ENCODE results near the gene KIAA1586. TPM values are rescaled to one million over a fixed set of nuclear protein-coding genes. Genes with fewer than 3 reads are reported as not detected.

The KIAA1586 gene
- total and polyA plus RNA-seq, 2 of the 13 experiments (the other 11 are each of a cell fraction or from before 2014, with no cell fraction given): 5.5 to 16.9 TPM

GRCh38 chr6:57089687-57090457 is 43.4 kb downstream of the KIAA1586 start, which contains the start of gene ZNF451 (continued):
- TF ChIP-seq ZBTB40 (IDR thresholded peaks at IDR 0.05) (no peak), ZBTB40 (CRISPR knock-in tag; IDR thresholded peaks at IDR 0.05) (peak; percentile 85), ELK4 (CRISPR knock-in tag; IDR thresholded peaks at IDR 0.05; ENCODE audit: borderline replicate concordance) (no peak), RFXAP (CRISPR knock-in tag; IDR thresholded peaks at IDR 0.05; ENCODE audit: borderline replicate concordance) (peak; percentile 92), HIVEP1 (CRISPR knock-in tag; IDR thresholded peaks at IDR 0.05) (peak; percentile 75), RERE (CRISPR knock-in tag; IDR thresholded peaks at IDR 0.05; ENCODE audit: low read depth) (peak; percentile 34; the same call in 1 of the 2 replicates), GTF2F1 (IDR thresholded peaks at IDR 0.05; ENCODE audit: low read length) (no peak), ZSCAN12 (CRISPR knock-in tag; IDR thresholded peaks at IDR 0.05) (no peak), HMGXB4 (CRISPR knock-in tag; IDR thresholded peaks at IDR 0.05; ENCODE audit: borderline replicate concordance in 1 of 2, low read depth in 1 of 2) (peak; percentile 68 to 91)
